Osteoblast (primary cell): ENCODE measurements around the gene RIPK3. TPM values are rescaled to one million over a fixed set of nuclear protein-coding genes. Genes with fewer than 3 reads are reported as not detected.

Source experiments
- DNase-seq: peaks from one replicate; pipeline ENCODE4 v3.0.0; 2011; ENCODE audit warnings: low spot score, mixed read lengths; ENCODE audit not compliant: insufficient read length; ENCODE audit errors: missing footprints
- H2AFZ ChIP-seq: 2 replicates; pipeline ENCODE4 v1.6.0; 2011; ENCODE audit warnings: mild to moderate bottlenecking, low read length
- H3K27ac ChIP-seq: 2 replicates; pipeline ENCODE4 v1.5.1; 2011; ENCODE audit warnings: mild to moderate bottlenecking, low read depth, low read length, moderate library complexity
- H3K27me3 ChIP-seq: 2 replicates; pipeline ENCODE4 v1.6.0; 2012; ENCODE audit warnings: mild to moderate bottlenecking, control low read depth, inconsistent platforms, low read length, moderate library complexity; ENCODE audit not compliant: insufficient read depth
- H3K36me3 ChIP-seq: 2 replicates; pipeline ENCODE4 v1.5.1; 2011; ENCODE audit warnings: mild to moderate bottlenecking, low read length, control low read depth, moderate library complexity; ENCODE audit not compliant: insufficient read depth
- H3K4me1 ChIP-seq: 2 replicates; pipeline ENCODE4 v1.5.1; 2011; ENCODE audit warnings: mild to moderate bottlenecking, low read length, control low read depth, moderate library complexity; ENCODE audit not compliant: insufficient read depth
- H3K4me2 ChIP-seq: 2 replicates; pipeline ENCODE4 v1.6.0; 2011; ENCODE audit warnings: mild to moderate bottlenecking, low read length; ENCODE audit not compliant: insufficient read depth
- H3K4me3 ChIP-seq: fragments of 200-600 bp; sonication (generic); 3 replicates; pipeline ENCODE4 v1.5.1; 2012; ENCODE audit warnings: mild to moderate bottlenecking, low read length, inconsistent platforms; ENCODE audit not compliant: insufficient read depth
- H3K79me2 ChIP-seq: 2 replicates; pipeline ENCODE4 v1.6.0; 2012; ENCODE audit warnings: mild to moderate bottlenecking, low read length, control low read depth, inconsistent platforms; ENCODE audit not compliant: insufficient read depth
- H3K9me3 ChIP-seq: 2 replicates; pipeline ENCODE4 v1.5.1; 2011; ENCODE audit warnings: low read depth, low read length, control low read depth
- H4K20me1 ChIP-seq: 2 replicates; pipeline ENCODE4 v1.6.0; 2012; ENCODE audit warnings: mild to moderate bottlenecking, low read length, control low read depth; ENCODE audit not compliant: insufficient read depth
- total RNA-seq: library from RNA; depleted of rRNA; stranded (reverse); fragments of >200 nt; gene quantifications from 2 replicates; pipeline ENCODE4 v1.2.3, GENCODE V29; 2012
- TF ChIP-seq, protein P1 (sequence below): IDR thresholded peaks from 2 replicates; pipeline ENCODE4 v1.5.1; 2011; ENCODE audit warnings: mild to moderate bottlenecking, low read depth, low read length, moderate library complexity; ENCODE audit errors: extremely low read depth

RIPK3 gene
- total RNA-seq, 1 donor = 11.9 TPM

GRCh38 chr14:24381363-24382063 is 41.7 kb upstream of the RIPK3 start:
- H4K20me1 ChIP-seq = peaks cover 14% of the 10 kb centered on the region
- no peaks in the 10 kb centered on the region for H3K27me3 ChIP-seq
- H3K27ac ChIP-seq = no peak overlapping the region
- TF ChIP-seq, protein P1, sequence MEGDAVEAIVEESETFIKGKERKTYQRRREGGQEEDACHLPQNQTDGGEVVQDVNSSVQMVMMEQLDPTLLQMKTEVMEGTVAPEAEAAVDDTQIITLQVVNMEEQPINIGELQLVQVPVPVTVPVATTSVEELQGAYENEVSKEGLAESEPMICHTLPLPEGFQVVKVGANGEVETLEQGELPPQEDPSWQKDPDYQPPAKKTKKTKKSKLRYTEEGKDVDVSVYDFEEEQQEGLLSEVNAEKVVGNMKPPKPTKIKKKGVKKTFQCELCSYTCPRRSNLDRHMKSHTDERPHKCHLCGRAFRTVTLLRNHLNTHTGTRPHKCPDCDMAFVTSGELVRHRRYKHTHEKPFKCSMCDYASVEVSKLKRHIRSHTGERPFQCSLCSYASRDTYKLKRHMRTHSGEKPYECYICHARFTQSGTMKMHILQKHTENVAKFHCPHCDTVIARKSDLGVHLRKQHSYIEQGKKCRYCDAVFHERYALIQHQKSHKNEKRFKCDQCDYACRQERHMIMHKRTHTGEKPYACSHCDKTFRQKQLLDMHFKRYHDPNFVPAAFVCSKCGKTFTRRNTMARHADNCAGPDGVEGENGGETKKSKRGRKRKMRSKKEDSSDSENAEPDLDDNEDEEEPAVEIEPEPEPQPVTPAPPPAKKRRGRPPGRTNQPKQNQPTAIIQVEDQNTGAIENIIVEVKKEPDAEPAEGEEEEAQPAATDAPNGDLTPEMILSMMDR = no peak
- no peak for DNase-seq
- peaks cover 25% of the 10 kb centered on the region for H3K36me3 ChIP-seq
- no peak overlapping the region for H3K4me2 ChIP-seq
- no peaks in the 10 kb centered on the region for H3K9me3 ChIP-seq
- no peak overlapping the region for H2AFZ ChIP-seq
- no peak overlapping the region for H3K4me3 ChIP-seq
- no peaks in the 10 kb centered on the region for H3K4me1 ChIP-seq
- H3K79me2 ChIP-seq = no peaks in the 10 kb centered on the region

DNA sequence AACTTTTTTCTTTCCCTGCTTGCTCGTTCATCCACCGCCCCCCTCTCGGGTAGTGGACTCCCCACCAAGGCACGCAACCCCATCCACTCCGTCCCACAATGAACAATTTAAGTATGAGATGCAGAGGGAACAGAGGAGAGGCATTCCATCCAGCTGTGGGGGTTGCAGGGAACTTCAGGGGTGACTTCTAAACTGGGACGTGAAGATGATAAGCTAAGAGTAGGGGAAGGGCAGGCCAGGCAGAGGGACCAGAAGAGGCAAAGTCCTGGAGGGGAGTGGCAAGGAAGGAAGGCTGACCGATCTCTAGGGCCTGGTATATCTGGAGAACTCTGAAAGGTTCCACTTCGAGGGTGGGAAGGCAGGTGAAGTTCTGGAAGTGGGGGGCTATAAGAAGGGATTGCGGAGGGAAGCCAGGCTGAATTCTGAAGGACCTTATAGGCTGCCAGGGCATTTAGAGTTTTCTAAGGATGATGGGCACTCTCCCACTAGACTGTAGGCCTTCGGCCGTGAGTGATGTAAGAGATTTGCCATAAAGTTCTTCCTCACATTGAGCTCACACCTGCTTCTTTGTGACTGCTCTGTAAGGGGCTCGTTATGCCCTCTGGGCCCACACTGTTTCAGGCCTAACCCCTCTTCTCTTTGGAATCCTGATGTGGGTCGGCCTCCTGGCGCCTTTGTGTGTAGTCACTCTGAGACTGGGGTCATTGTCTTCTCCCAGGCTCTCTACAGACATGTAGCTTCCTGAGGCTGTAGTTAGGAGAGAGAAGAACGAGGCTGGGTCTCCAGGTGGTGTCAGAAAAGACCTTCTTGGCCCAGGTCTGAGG is 40.3 kb upstream of the RIPK3 start:
- TF ChIP-seq, protein P1 = no peak
- Histone ChIP-seq H3K4me1 (no peaks in the 10 kb centered on the region), H4K20me1 (peaks cover 26% of the 10 kb centered on the region), H2AFZ (no peak overlapping the region), H3K27me3 (no peaks in the 10 kb centered on the region), H3K36me3 (peaks cover 39% of the 10 kb centered on the region), H3K79me2 (no peaks in the 10 kb centered on the region), H3K4me2 (no peak overlapping the region), H3K27ac (no peak overlapping the region), H3K9me3 (no peaks in the 10 kb centered on the region), H3K4me3 (no peak overlapping the region)
- DNase-seq = no peak

GRCh38 chr14:24378981-24379906 is 39.5 kb upstream of the RIPK3 start:
- Histone ChIP-seq H4K20me1 (peaks cover 34% of the 10 kb centered on the region), H3K36me3 (peaks cover 47% of the 10 kb centered on the region), H3K79me2 (no peaks in the 10 kb centered on the region), H3K9me3 (no peaks in the 10 kb centered on the region), H3K4me3 (no peak overlapping the region), H3K27ac (no peak overlapping the region), H3K4me2 (no peak overlapping the region), H2AFZ (no peak overlapping the region), H3K4me1 (no peaks in the 10 kb centered on the region), H3K27me3 (no peaks in the 10 kb centered on the region)
- no peak for DNase-seq
- TF ChIP-seq, protein P1 = no peak
